ENCODE data around the gene CLIC4. TPM values are rescaled to one million over a fixed set of nuclear protein-coding genes. Genes with fewer than 3 reads are reported as not detected.

CLIC4 gene
- total RNA-seq, 1 experiment from 2014 or later: 230 TPM

- Histone ChIP-seq H4K8ac (replicated peaks; ENCODE audit: insufficient read length, low read depth, low read length) (no peak overlapping the region), H3K23me2 (ENCODE audit: insufficient read length, low read depth, low read length, poor library complexity, severe bottlenecking) (no peaks in the 10 kb centered on the region), H3K23ac (ENCODE audit: insufficient read length, low read depth, low read length) (no peak overlapping the region), H3K79me1 (ENCODE audit: insufficient read depth, low read depth, low read length, poor library complexity, severe bottlenecking) (no peaks in the 10 kb centered on the region), H3K56ac (ENCODE audit: insufficient read length, low read depth, low read length) (no peak overlapping the region), H3K14ac (ENCODE audit: insufficient read depth, low read length) (no peak overlapping the region), H3K27me3 (ENCODE audit: insufficient read depth, low read length) (no peaks in the 10 kb centered on the region), H2BK15ac (ENCODE audit: low read depth, low read length) (no peak overlapping the region), H3K4me1 (ENCODE audit: insufficient read depth, low read length) (no peaks in the 10 kb centered on the region), H3K9me3 (ENCODE audit: control insufficient read depth, low read depth, low read length) (no peaks in the 10 kb centered on the region), H2AK5ac (ENCODE audit: insufficient read length, low read length) (no peak overlapping the region), H4K5ac (ENCODE audit: insufficient read length, low read depth, low read length) (no peak overlapping the region), H2BK20ac (ENCODE audit: low read depth, low read length, poor library complexity, severe bottlenecking) (no peak overlapping the region), H4K20me1 (ENCODE audit: control insufficient read depth, insufficient read depth, insufficient read length) (no peaks in the 10 kb centered on the region), H3K27ac (ENCODE audit: insufficient read length, low read depth, low read length) (no peak overlapping the region), H3K4ac (ENCODE audit: low read depth, low read length) (no peak overlapping the region), H3K9ac (ENCODE audit: extremely low read depth, insufficient read length, low read length) (no peak overlapping the region), H2BK120ac (ENCODE audit: low read depth, low read length, poor library complexity, severe bottlenecking) (no peak overlapping the region), H2AFZ (ENCODE audit: low read length) (no peak overlapping the region), H3K18ac (ENCODE audit: insufficient read length, low read depth, low read length) (no peak overlapping the region), H2BK12ac (ENCODE audit: insufficient read length, low read depth, low read length) (no peak overlapping the region), H3K4me2 (ENCODE audit: insufficient read depth, insufficient read length, low read length) (no peak overlapping the region), H4K91ac (ENCODE audit: insufficient read length, low read depth, low read length) (no peak overlapping the region), H3T11ph (ENCODE audit: low read length) (no peak overlapping the region), H3K79me2 (ENCODE audit: insufficient read depth, low read length) (no peaks in the 10 kb centered on the region), H2BK5ac (ENCODE audit: insufficient read length, low read length) (no peak overlapping the region)
- H3K4me1 Mint-ChIP-seq: peaks cover 0 to 3% of the 10 kb centered on the region in 2 experiments; a peak in 1 of 4 replicates
- no peak overlapping the region for H3K27ac Mint-ChIP-seq
- H3K36me3 Mint-ChIP-seq (ENCODE audit: insufficient read depth in 1 of 3, low read depth in 3 of 3): peaks cover 0 to 9% (median 3%) of the 10 kb centered on the region in 3 experiments; a peak in 5 of 7 replicates
- WGBS (ENCODE audit: extremely low coverage, insufficient read length, low lambda C conversion rate): no CpG with 5 or more reads among the region's 8 CpGs
- no peak overlapping the region for H3K4me3 Mint-ChIP-seq
- no peak for DNase-seq
- TF ChIP-seq, protein P1, sequence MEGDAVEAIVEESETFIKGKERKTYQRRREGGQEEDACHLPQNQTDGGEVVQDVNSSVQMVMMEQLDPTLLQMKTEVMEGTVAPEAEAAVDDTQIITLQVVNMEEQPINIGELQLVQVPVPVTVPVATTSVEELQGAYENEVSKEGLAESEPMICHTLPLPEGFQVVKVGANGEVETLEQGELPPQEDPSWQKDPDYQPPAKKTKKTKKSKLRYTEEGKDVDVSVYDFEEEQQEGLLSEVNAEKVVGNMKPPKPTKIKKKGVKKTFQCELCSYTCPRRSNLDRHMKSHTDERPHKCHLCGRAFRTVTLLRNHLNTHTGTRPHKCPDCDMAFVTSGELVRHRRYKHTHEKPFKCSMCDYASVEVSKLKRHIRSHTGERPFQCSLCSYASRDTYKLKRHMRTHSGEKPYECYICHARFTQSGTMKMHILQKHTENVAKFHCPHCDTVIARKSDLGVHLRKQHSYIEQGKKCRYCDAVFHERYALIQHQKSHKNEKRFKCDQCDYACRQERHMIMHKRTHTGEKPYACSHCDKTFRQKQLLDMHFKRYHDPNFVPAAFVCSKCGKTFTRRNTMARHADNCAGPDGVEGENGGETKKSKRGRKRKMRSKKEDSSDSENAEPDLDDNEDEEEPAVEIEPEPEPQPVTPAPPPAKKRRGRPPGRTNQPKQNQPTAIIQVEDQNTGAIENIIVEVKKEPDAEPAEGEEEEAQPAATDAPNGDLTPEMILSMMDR (conservative IDR thresholded peaks at IDR 0.05): no peak
- H3K27me3 Mint-ChIP-seq (ENCODE audit: low read depth): peaks cover 2% of the 10 kb centered on the region; the same call in 1 of the 2 replicates
- H3K9me3 Mint-ChIP-seq: peaks cover 0 to 7% of the 10 kb centered on the region in 2 experiments; a peak in 2 of 5 replicates
Measured at GRCh38 chr1:24717887-24718650, 27.2 kb upstream of the CLIC4 start.

All from H9 (cell line).